Activated naive CD4-positive, alpha-beta T cell treated with anti-CD3 and anti-CD28 coated beads for 36 hours (primary cell): ENCODE measurements around the gene CENPVL2. TPM values are rescaled to one million over a fixed set of nuclear protein-coding genes. Genes with fewer than 3 reads are reported as not detected.
"Not testable (repeated sequence)": the region's sequence is repeated elsewhere in the genome, so short reads cannot be mapped to it uniquely, and the experiment has no call there.

Experiments used
- CTCF ChIA-PET: fragments of 350-600 bp; sonication (Branson Sonifier 250); formaldehyde crosslinking; loops from one replicate; lab custom pipeline; 2021; ENCODE audit warnings: antibody characterized with exemption; lab: Charles Lee
- DNase-seq: peaks from one replicate; pipeline ENCODE4 v3.0.0-alpha.2; 2020
- H3K27ac Mint-ChIP-seq: one replicate; pipeline ENCODE4 v1.8.0; 2021; ENCODE audit warnings: mild to moderate bottlenecking, mixed read lengths
- H3K27me3 Mint-ChIP-seq: one replicate; pipeline ENCODE4 v1.8.0; 2021; ENCODE audit warnings: low read depth, mixed read lengths
- H3K36me3 Mint-ChIP-seq: one replicate; pipeline ENCODE4 v1.8.0; 2021; ENCODE audit warnings: low read depth, mixed read lengths
- H3K4me1 Mint-ChIP-seq: one replicate; pipeline ENCODE4 v1.8.0; 2021; ENCODE audit warnings: low read depth, mixed read lengths
- H3K4me3 Mint-ChIP-seq: one replicate; pipeline ENCODE4 v1.8.0; 2021; ENCODE audit warnings: mild to moderate bottlenecking, moderate library complexity, mixed read lengths
- H3K9me3 Mint-ChIP-seq: one replicate; pipeline ENCODE4 v1.8.0; 2021; ENCODE audit warnings: mixed read lengths
- intact Hi-C: fragments of 100-400 bp; cut with micrococcal nuclease; formaldehyde crosslinking; loops from one replicate; pipeline ENCODE4 v1.15.1; 2023
- total RNA-seq, 2 experiments: library from RNA; stranded (reverse); gene quantifications; one replicate each; pipeline ENCODE4 v1.2.3, GENCODE V29; 2021

Gene CENPVL2
- total RNA-seq, 2 experiments from 2014 or later = not detected

GRCh38 chrX:51636511-51636910 is 46.1 kb downstream of the CENPVL2 start:
- H3K27ac Mint-ChIP-seq, intact Hi-C loops: not testable (repeated sequence)

More at GRCh38 chrX:51636511-51636910, 46.1 kb downstream of the CENPVL2 start:
- H3K36me3 Mint-ChIP-seq, H3K4me3 Mint-ChIP-seq, DNase-seq, H3K4me1 Mint-ChIP-seq, CTCF ChIA-PET, H3K9me3 Mint-ChIP-seq: not testable (repeated sequence)
- peaks cover 12% of the 10 kb centered on the region for H3K27me3 Mint-ChIP-seq

Other genes starting within 250 kb of the CENPVL2 start
- 1 to 10 TPM; 1.1 to 1.5 TPM for gene NUDT11, start 186.2 kb downstream of the CENPVL2 start, total RNA-seq
- gene CENPVL3, start 63.9 kb downstream of the CENPVL2 start, total RNA-seq = under 1 TPM in 1 of 2 experiments, not detected in 1; 0.33 TPM
- gene CENPVL1, start 27.7 kb upstream of the CENPVL2 start, total RNA-seq = not detected
- 1 to 10 TPM; 6.9 to 7.2 TPM for gene GSPT2, start 60.6 kb upstream of the CENPVL2 start, total RNA-seq
- 10 to 100 TPM; 33.0 to 34.6 TPM for gene MAGED1, start 210.8 kb upstream of the CENPVL2 start, total RNA-seq